Measurements from ENCODE around the gene CYP3A4.
"Not testable (repeated sequence)": the region's sequence is repeated elsewhere in the genome, so short reads cannot be mapped to it uniquely, and the experiment has no call there.

- not testable (repeated sequence) for TF ChIP-seq HDAC2 (IDR thresholded peaks at IDR 0.05; ENCODE audit: borderline replicate concordance in 1 of 2, low read depth in 2 of 2, low read length in 2 of 2); RAD21 (IDR thresholded peaks at IDR 0.05 in 1 of 2, conservative IDR thresholded peaks at IDR 0.05 in 1 of 2; ENCODE audit: low read depth in 2 of 2, low read length in 2 of 2); CTCF (IDR thresholded peaks at IDR 0.05; ENCODE audit: control extremely low read depth in 1 of 3, insufficient read depth in 1 of 3, low read depth in 1 of 3, low read length in 3 of 3); POLR2AphosphoS5 (IDR thresholded peaks at IDR 0.05; ENCODE audit: low read depth, low read length); CEBPB (IDR thresholded peaks at IDR 0.05; ENCODE audit: low read depth, low read length); TAF1 (IDR thresholded peaks at IDR 0.05; ENCODE audit: low read depth, low read length); KDM1A (IDR thresholded peaks at IDR 0.05; ENCODE audit: borderline replicate concordance, low read length)
These were observed 37.1 kb downstream of the CYP3A4 start for GRCh38 chr7:99746915-99747314.
